ENCODE data around the gene NDUFB11.
A peak's percentile ranks its signal among the peaks of the same experiment; 100 is the strongest.

Gene NDUFB11

DNA sequence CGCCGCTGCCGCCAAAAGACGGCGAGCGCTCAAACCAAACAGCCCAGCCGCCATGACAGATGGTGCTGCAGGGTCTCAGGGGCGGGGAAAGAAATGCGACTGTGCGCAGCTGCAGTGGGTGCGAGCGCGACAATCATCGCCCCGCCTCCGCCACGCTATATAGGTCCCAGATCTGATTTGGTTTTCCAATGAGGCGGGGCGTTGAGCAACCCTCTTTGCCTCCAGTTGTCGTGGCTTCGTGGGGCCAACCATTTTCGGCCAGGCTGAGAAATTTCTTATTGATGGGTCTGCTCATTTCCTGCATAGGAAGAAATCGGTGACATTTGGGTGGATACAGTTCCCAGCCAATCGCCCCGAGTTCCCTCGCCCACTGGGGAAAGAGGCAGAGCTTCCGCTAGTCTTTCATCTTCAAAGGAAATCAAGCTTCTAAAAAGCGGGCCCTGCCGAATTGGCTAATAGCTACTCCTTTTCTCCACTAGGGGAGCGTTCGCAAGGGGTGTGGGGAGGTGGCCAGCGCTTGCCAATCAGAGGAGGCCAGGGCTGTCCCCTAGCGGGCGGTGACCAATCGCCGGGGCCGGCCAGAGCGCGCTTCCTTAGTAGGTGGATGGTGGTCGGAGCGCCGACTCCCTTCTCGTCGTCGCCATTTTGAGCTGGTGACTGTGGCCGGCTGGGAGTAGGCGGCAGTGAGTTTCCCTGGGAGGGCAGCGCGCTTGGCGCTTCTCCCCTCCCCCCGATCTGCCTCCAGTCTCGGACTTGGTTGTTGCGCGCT, at the start of gene NDUFB11, which contains the start of gene RBM10:
Gene NDUFB11, minus strand, starts transcription at position 77 of the 769 bp plus-strand sequence. Its CDS starts 23 bp downstream, at position 54.
Gene RBM10, plus strand, starts transcription at position 596 of the 769 bp plus-strand sequence. CDS start 2,261 bp downstream, outside the sequence.
- peak within 1 kb of the TSS; percentile 99 for H3K27ac Mint-ChIP-seq
- peaks cover 38% of the 10 kb centered on the region for H3K36me3 Mint-ChIP-seq (ENCODE audit: low read depth)
- peak within 1 kb of the TSS; percentile 98 for H3K4me3 Mint-ChIP-seq
- H3K9me3 Mint-ChIP-seq: no peaks in the 10 kb centered on the region
- H3K4me1 Mint-ChIP-seq (ENCODE audit: low read depth): peaks cover 32% of the 10 kb centered on the region
- H3K27me3 Mint-ChIP-seq: no peaks in the 10 kb centered on the region

GRCh38 chrX:47193475-47194193, 49.1 kb upstream of the NDUFB11 start, which contains the start of gene UBA1:
Gene UBA1 (plus strand): TSS chrX:47193829. CDS start chrX:47198803, 4,974 bp downstream.
- Mint-ChIP-seq H3K4me1 (ENCODE audit: low read depth) (peaks cover 58% of the 10 kb centered on the region), H3K9me3 (no peaks in the 10 kb centered on the region), H3K27ac (peak within 1 kb of the TSS; percentile 90), H3K27me3 (no peaks in the 10 kb centered on the region), H3K36me3 (ENCODE audit: low read depth) (peaks cover 33% of the 10 kb centered on the region), H3K4me3 (peak within 1 kb of the TSS; percentile 92)

- Mint-ChIP-seq H3K4me1 (ENCODE audit: low read depth) (peaks cover 58% of the 10 kb centered on the region), H3K27ac (peak overlapping the region; percentile 90), H3K9me3 (no peaks in the 10 kb centered on the region), H3K4me3 (peak overlapping the region; percentile 92), H3K36me3 (ENCODE audit: low read depth) (peaks cover 26% of the 10 kb centered on the region), H3K27me3 (no peaks in the 10 kb centered on the region)
Observed at GRCh38 chrX:47191806-47192401, 47.4 kb upstream of the NDUFB11 start.

- H3K4me1 Mint-ChIP-seq (ENCODE audit: low read depth): peaks cover 52% of the 10 kb centered on the region
- peak overlapping the region; percentile 90 for H3K27ac Mint-ChIP-seq
- H3K9me3 Mint-ChIP-seq: no peaks in the 10 kb centered on the region
- no peaks in the 10 kb centered on the region for H3K27me3 Mint-ChIP-seq
- peak overlapping the region; percentile 92 for H3K4me3 Mint-ChIP-seq
- peaks cover 25% of the 10 kb centered on the region for H3K36me3 Mint-ChIP-seq (ENCODE audit: low read depth)
Observed at GRCh38 chrX:47191331-47191730, 46.8 kb upstream of the NDUFB11 start.

GRCh38 chrX:47190445-47191269, 46.2 kb upstream of the NDUFB11 start:
- Mint-ChIP-seq H3K27me3 (no peaks in the 10 kb centered on the region), H3K27ac (peak overlapping the region; percentile 90), H3K4me1 (ENCODE audit: low read depth) (peaks cover 45% of the 10 kb centered on the region), H3K4me3 (peak overlapping the region; percentile 92), H3K9me3 (no peaks in the 10 kb centered on the region), H3K36me3 (ENCODE audit: low read depth) (peaks cover 21% of the 10 kb centered on the region)

DNA sequence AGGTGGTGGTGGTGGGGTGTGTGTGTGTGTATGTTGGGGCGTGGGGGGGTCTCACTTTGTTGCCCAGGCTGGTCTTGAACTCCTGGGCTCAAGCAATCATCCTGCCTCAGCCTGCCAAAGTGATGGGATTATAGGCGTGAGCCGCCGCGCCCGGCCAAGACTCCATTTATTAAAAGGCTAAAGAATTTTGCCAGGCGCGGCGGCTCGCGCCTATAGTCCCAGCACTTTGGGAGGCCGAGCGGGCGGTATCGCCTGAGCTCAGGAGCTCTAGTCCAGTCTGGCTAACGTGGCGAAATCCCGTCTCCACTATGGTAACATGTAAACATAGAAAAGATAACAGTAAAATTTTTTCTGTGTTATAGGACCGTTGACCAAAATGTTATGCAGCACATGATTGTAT, 45.4 kb upstream of the NDUFB11 start:
- H3K4me1 Mint-ChIP-seq (ENCODE audit: low read depth): peaks cover 39% of the 10 kb centered on the region
- H3K4me3 Mint-ChIP-seq: no peak overlapping the region
- H3K27ac Mint-ChIP-seq: no peak overlapping the region
- H3K27me3 Mint-ChIP-seq: no peaks in the 10 kb centered on the region
- H3K9me3 Mint-ChIP-seq: no peaks in the 10 kb centered on the region
- peaks cover 25% of the 10 kb centered on the region for H3K36me3 Mint-ChIP-seq (ENCODE audit: low read depth)

DNA sequence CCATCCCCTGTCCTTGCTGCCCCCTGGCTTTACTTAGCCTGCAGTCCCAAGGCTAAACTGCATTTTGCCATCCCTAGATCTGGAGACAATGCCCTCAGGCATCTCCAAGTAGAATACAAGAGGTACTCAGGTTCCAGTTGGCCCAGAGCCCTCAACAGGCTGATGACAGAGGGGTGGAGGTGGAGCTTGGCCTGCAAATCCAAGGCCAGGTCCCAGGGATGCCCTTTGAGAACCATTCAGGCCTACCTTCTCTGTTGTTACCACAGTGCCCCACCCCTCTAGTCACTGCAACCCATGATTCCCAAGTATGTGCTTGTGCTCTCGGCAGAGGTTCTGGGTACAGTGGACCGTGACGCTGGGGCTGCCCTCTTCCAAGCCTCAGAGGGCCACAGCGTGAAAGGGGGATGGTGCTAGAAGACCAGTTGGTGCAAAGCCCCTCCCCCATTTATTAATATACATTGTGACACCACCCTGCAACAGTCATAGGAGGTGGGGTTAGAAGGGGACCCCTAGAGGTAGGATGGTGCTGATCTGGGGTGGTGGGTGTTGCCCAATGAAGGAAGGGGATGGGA, 42.7 kb upstream of the NDUFB11 start:
- Mint-ChIP-seq H3K4me3 (no peak overlapping the region), H3K36me3 (ENCODE audit: low read depth) (peaks cover 16% of the 10 kb centered on the region), H3K9me3 (no peaks in the 10 kb centered on the region), H3K27ac (no peak overlapping the region), H3K27me3 (no peaks in the 10 kb centered on the region), H3K4me1 (ENCODE audit: low read depth) (peaks cover 22% of the 10 kb centered on the region)

GRCh38 chrX:47186096-47186740, 41.7 kb upstream of the NDUFB11 start:
- Mint-ChIP-seq H3K9me3 (no peaks in the 10 kb centered on the region), H3K4me1 (ENCODE audit: low read depth) (peaks cover 22% of the 10 kb centered on the region), H3K27me3 (no peaks in the 10 kb centered on the region), H3K27ac (no peak overlapping the region), H3K36me3 (ENCODE audit: low read depth) (peaks cover 16% of the 10 kb centered on the region), H3K4me3 (no peak overlapping the region)

GRCh38 chrX:47185241-47185640, 40.7 kb upstream of the NDUFB11 start:
- no peaks in the 10 kb centered on the region for H3K9me3 Mint-ChIP-seq
- peaks cover 18% of the 10 kb centered on the region for H3K4me1 Mint-ChIP-seq (ENCODE audit: low read depth)
- peaks cover 16% of the 10 kb centered on the region for H3K36me3 Mint-ChIP-seq (ENCODE audit: low read depth)
- no peak overlapping the region for H3K27ac Mint-ChIP-seq
- no peak overlapping the region for H3K4me3 Mint-ChIP-seq
- no peaks in the 10 kb centered on the region for H3K27me3 Mint-ChIP-seq

- H3K4me3 Mint-ChIP-seq: no peak overlapping the region
- H3K27me3 Mint-ChIP-seq: no peaks in the 10 kb centered on the region
- H3K27ac Mint-ChIP-seq: no peak overlapping the region
- H3K36me3 Mint-ChIP-seq (ENCODE audit: low read depth): peaks cover 18% of the 10 kb centered on the region
- peaks cover 15% of the 10 kb centered on the region for H3K4me1 Mint-ChIP-seq (ENCODE audit: low read depth)
- no peaks in the 10 kb centered on the region for H3K9me3 Mint-ChIP-seq
Observed at GRCh38 chrX:47184486-47184885, 40.0 kb upstream of the NDUFB11 start.

- Mint-ChIP-seq H3K4me3 (no peak overlapping the region), H3K27ac (no peak overlapping the region), H3K4me1 (ENCODE audit: low read depth) (peaks cover 2% of the 10 kb centered on the region), H3K27me3 (no peaks in the 10 kb centered on the region), H3K9me3 (no peaks in the 10 kb centered on the region), H3K36me3 (ENCODE audit: low read depth) (peaks cover 27% of the 10 kb centered on the region)
Observed at GRCh38 chrX:47182106-47182700, 37.7 kb upstream of the NDUFB11 start.

DNA sequence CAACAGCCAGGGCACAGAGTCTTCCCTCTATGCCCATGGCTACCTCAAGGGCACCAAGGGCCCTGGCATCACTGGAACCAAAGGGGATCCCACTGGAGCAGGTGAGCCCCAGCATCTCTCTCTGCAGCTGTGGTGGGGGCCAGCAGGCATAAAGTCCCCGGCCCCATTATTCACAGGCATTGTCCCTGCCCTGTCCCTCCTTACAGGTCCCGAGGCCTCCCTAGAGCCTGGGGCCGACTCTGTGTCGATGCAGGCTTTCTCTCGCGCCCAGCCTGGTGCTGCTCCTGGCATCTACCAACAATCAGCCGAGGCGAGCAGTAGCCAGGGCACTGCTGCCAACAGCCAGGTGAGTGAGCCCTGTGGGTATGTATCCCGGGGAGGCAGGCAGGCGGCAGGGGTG, 36.8 kb upstream of the NDUFB11 start:
- H3K9me3 Mint-ChIP-seq: no peaks in the 10 kb centered on the region
- peaks cover 30% of the 10 kb centered on the region for H3K36me3 Mint-ChIP-seq (ENCODE audit: low read depth)

GRCh38 chrX:47180346-47180745, 35.8 kb upstream of the NDUFB11 start:
- no peak overlapping the region for H3K4me3 Mint-ChIP-seq
- peaks cover 25% of the 10 kb centered on the region for H3K36me3 Mint-ChIP-seq (ENCODE audit: low read depth)
- H3K4me1 Mint-ChIP-seq (ENCODE audit: low read depth): peaks cover 2% of the 10 kb centered on the region
- no peak overlapping the region for H3K27ac Mint-ChIP-seq
- H3K27me3 Mint-ChIP-seq: no peaks in the 10 kb centered on the region
- H3K9me3 Mint-ChIP-seq: no peaks in the 10 kb centered on the region

More for the DNA sequence above, 36.8 kb upstream of the NDUFB11 start:
- Mint-ChIP-seq H3K4me1 (ENCODE audit: low read depth) (peaks cover 2% of the 10 kb centered on the region), H3K4me3 (no peak overlapping the region), H3K27me3 (no peaks in the 10 kb centered on the region), H3K27ac (no peak overlapping the region)
